HEK293 (cell line): Measurements from ENCODE around the gene MINPP1.

Experiments used
- CTCF ChIP-seq: fragments of 450-650 bp; formaldehyde crosslinking; IDR thresholded peaks from 2 replicates; pipeline ENCODE4 v1.5.1; 2016; ENCODE audit warnings: missing biosample characterization, missing genetic modification characterization
- GLI4 ChIP-seq: fragments of 450-650 bp; formaldehyde crosslinking; IDR thresholded peaks from 2 replicates; pipeline ENCODE4 v1.5.1; 2016; ENCODE audit warnings: missing biosample characterization, missing genetic modification characterization
- RBAK ChIP-seq: fragments of 450-650 bp; formaldehyde crosslinking; IDR thresholded peaks from 2 replicates; pipeline ENCODE4 v1.5.1; 2016; ENCODE audit warnings: missing biosample characterization, missing genetic modification characterization
- REST ChIP-seq: fragments of 450-650 bp; formaldehyde crosslinking; IDR thresholded peaks from 2 replicates; pipeline ENCODE4 v1.5.1; 2016; ENCODE audit warnings: missing biosample characterization, missing genetic modification characterization
- SP3 ChIP-seq: fragments of 450-650 bp; formaldehyde crosslinking; IDR thresholded peaks from 2 replicates; pipeline ENCODE4 v1.5.1; 2016; ENCODE audit warnings: missing biosample characterization, missing genetic modification characterization
- TRIM28 ChIP-seq: IDR thresholded peaks from 2 replicates; pipeline ENCODE4 v1.6.1; 2011; ENCODE audit warnings: low read length, control low read depth, borderline replicate concordance
- ZNF133 ChIP-seq: fragments of 450-650 bp; formaldehyde crosslinking; IDR thresholded peaks from 2 replicates; pipeline ENCODE4 v1.5.1; 2016; ENCODE audit warnings: missing biosample characterization, missing genetic modification characterization
- ZNF501 ChIP-seq: fragments of 450-650 bp; formaldehyde crosslinking; IDR thresholded peaks from 2 replicates; pipeline ENCODE4 v1.5.1; 2016; ENCODE audit warnings: missing biosample characterization, missing genetic modification characterization
- ZNF639 ChIP-seq: fragments of 450-650 bp; formaldehyde crosslinking; IDR thresholded peaks from 2 replicates; pipeline ENCODE4 v1.5.1; 2016; ENCODE audit warnings: missing biosample characterization, missing genetic modification characterization
- ZNF843 ChIP-seq: fragments of 450-650 bp; formaldehyde crosslinking; IDR thresholded peaks from 2 replicates; pipeline ENCODE4 v1.5.1; 2016; ENCODE audit warnings: missing biosample characterization, missing genetic modification characterization
- ZSCAN18 ChIP-seq: fragments of 450-650 bp; formaldehyde crosslinking; IDR thresholded peaks from 2 replicates; pipeline ENCODE4 v1.5.1; 2016; ENCODE audit warnings: missing biosample characterization, missing genetic modification characterization

- TF ChIP-seq ZNF133 (no peak), CTCF (tag by site-specific recombination) (no peak), TRIM28 (no peak), GLI4 (tag by site-specific recombination) (no peak), ZSCAN18 (no peak), REST (tag by site-specific recombination) (no peak), ZNF639 (no peak), ZNF501 (no peak), RBAK (tag by site-specific recombination) (no peak), SP3 (tag by site-specific recombination) (no peak), ZNF843 (tag by site-specific recombination) (no peak)
Observed at GRCh38 chr10:87545783-87546182, 41.1 kb downstream of the MINPP1 start.
